AG09319 (cell line): ENCODE measurements around the gene UBN2.
A peak's percentile ranks its signal among the peaks of the same experiment; 100 is the strongest.

Experiments
- DNase-seq: peaks from one replicate; pipeline ENCODE4 v3.0.0-alpha.2; 2010; ENCODE audit warnings: low read depth; ENCODE audit errors: extremely low read depth
- CTCF ChIP-seq: IDR thresholded peaks from 2 replicates; pipeline ENCODE4 v1.5.1; 2011; ENCODE audit warnings: low read depth, mild to moderate bottlenecking, inconsistent platforms, low read length, moderate library complexity

UBN2 gene

GRCh38 chr7:139341058-139341775, 110.2 kb downstream of the UBN2 start, which contains the start of gene FMC1:
FMC1 (plus strand) TSS chr7:139341337; CDS start chr7:139341385, 48 bp downstream.
- peak; percentile 87 for DNase-seq
- peak; percentile 16; the same call in 1 of the 2 replicates for TF ChIP-seq CTCF

GRCh38 chr7:139341776-139342226, 110.8 kb downstream of the UBN2 start:
- DNase-seq: no peak
- TF ChIP-seq CTCF: no peak

GRCh38 chr7:139345042-139345441, 114.0 kb downstream of the UBN2 start:
- no peak for DNase-seq
- TF ChIP-seq CTCF: no peak

- TF ChIP-seq CTCF: no peak
- no peak for DNase-seq
These were observed 120.0 kb downstream of the UBN2 start for GRCh38 chr7:139351027-139351426.

GRCh38 chr7:139354729-139355128, 123.7 kb downstream of the UBN2 start:
- DNase-seq: no peak
- no peak for TF ChIP-seq CTCF

GRCh38 chr7:139355320-139355719, 124.3 kb downstream of the UBN2 start:
- DNase-seq: no peak
- TF ChIP-seq CTCF: no peak
